Tibial artery (tissue), 4 donors: ENCODE measurements around the gene ITLN2.
"Not testable (repeated sequence)": the region's sequence is repeated elsewhere in the genome, so short reads cannot be mapped to it uniquely, and the experiment has no call there.

Source experiments
- DNase-seq, 2 donors: peaks; one replicate each; pipeline ENCODE4 v3.0.0-alpha.2; 2019
- H3K27ac ChIP-seq, 2 donors: fragments of 200-600 bp; sonication (generic) in 1 of 2; 1 replicate in 1 of 2; 2 replicates in 1 of 2; pipeline ENCODE4 v1.5.1; 2018 to 2019; ENCODE audit warnings: mild to moderate bottlenecking in 1 of 2
- H3K27me3 ChIP-seq, 2 donors: fragments of 200-600 bp; sonication (generic) in 1 of 2; one replicate each; pipeline versions ENCODE4 v1.5.1 to v1.6.0; 2016 to 2019
- H3K36me3 ChIP-seq, 3 donors: fragments of 200-600 bp; sonication (generic) in 2 of 3; one replicate each; pipeline ENCODE4 v1.5.1; 2016 to 2019; ENCODE audit warnings: mild to moderate bottlenecking in 2 of 3
- H3K4me1 ChIP-seq, 4 donors: fragments of 200-600 bp; sonication (generic) in 2 of 4; 1 replicate in 3 of 4; 2 replicates in 1 of 4; pipeline ENCODE4 v1.5.1; 2016 to 2019
- H3K4me3 ChIP-seq, 2 donors: fragments of 200-600 bp; sonication (generic) in 1 of 2; 1 replicate in 1 of 2; 2 replicates in 1 of 2; pipeline ENCODE4 v1.5.1; 2018 to 2019; ENCODE audit warnings: mild to moderate bottlenecking in 2 of 2
- H3K9me3 ChIP-seq, 3 donors: fragments of 200-600 bp; sonication (generic) in 1 of 3; one replicate each; pipeline ENCODE4 v1.5.1; 2016 to 2019
- intact Hi-C: fragments of 100-400 bp; cut with DNase I; formaldehyde crosslinking; loops from one replicate; pipeline ENCODE4 v1.15.0; 2023; ENCODE audit warnings: low total_unique reads
- TF ChIP-seq, protein P1 (sequence below), 2 experiments: fragments of 200-600 bp in 1 of 2; fragments of 450-650 bp in 1 of 2; IDR thresholded peaks; one replicate each; pipeline ENCODE4 v1.5.1; 2017 to 2019; ENCODE audit warnings: antibody characterized with exemption in 2 of 2, mild to moderate bottlenecking in 1 of 2, moderate library complexity in 1 of 2

ITLN2 gene

DNA sequence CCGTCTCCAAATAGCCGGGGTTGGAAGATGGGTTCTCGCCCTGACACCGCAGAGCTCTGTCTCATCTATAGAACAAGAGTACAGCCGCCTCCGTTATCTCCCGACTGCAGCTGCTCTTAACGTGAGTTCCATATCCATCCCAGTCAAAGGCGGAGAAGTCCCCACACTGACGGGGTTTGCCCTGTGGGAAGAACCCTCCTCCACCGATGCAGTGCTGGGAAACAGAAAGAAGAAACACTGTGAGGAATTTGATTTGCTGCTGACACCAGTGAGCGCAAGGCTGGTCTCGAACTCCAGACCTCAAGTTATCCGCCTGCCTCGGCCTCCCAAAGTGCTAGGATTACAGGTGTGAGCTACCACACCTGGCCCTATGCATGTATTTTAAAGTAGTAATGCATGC lies 9.5 kb downstream of the ITLN2 start:
- no peak for DNase-seq
- no peaks in the 10 kb centered on the region for H3K36me3 ChIP-seq
- no peak overlapping the region for H3K4me3 ChIP-seq
- TF ChIP-seq, protein P1, sequence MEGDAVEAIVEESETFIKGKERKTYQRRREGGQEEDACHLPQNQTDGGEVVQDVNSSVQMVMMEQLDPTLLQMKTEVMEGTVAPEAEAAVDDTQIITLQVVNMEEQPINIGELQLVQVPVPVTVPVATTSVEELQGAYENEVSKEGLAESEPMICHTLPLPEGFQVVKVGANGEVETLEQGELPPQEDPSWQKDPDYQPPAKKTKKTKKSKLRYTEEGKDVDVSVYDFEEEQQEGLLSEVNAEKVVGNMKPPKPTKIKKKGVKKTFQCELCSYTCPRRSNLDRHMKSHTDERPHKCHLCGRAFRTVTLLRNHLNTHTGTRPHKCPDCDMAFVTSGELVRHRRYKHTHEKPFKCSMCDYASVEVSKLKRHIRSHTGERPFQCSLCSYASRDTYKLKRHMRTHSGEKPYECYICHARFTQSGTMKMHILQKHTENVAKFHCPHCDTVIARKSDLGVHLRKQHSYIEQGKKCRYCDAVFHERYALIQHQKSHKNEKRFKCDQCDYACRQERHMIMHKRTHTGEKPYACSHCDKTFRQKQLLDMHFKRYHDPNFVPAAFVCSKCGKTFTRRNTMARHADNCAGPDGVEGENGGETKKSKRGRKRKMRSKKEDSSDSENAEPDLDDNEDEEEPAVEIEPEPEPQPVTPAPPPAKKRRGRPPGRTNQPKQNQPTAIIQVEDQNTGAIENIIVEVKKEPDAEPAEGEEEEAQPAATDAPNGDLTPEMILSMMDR (IDR thresholded peaks at IDR 0.05), result no peak
- no peak overlapping the region for H3K27ac ChIP-seq
- intact Hi-C loops, result no loop called here
- H3K4me1 ChIP-seq, result no peaks in the 10 kb centered on the region
- H3K27me3 ChIP-seq, result no peaks in the 10 kb centered on the region
- peaks cover 0 to 7% (median 5%) of the 10 kb centered on the region in 3 donors for H3K9me3 ChIP-seq

DNA sequence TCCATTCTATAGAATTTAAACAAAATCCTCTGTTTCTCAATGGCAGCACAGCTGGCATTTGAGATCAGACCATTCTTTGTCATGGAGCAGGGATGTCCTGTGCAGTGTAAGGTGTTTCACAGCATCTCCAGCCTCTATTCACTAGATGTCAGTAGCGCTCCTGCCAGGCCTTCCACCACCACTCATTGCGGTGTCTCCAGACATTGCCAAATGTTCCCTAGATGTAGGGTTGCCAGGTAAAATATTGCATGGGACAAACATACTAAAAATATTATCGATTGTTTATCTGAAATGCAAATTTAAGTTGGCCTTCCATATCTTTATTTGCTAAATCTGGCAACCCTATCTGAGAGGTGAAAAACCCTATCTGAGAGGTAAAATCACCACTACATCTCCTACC lies 11.7 kb downstream of the ITLN2 start:
- no peak for DNase-seq
- peaks cover 0 to 7% (median 5%) of the 10 kb centered on the region in 3 donors for H3K9me3 ChIP-seq
- no peaks in the 10 kb centered on the region for H3K36me3 ChIP-seq
- H3K27me3 ChIP-seq, result no peaks in the 10 kb centered on the region
- intact Hi-C loops, result no loop called here
- H3K4me3 ChIP-seq, result no peak overlapping the region
- no peak overlapping the region for H3K27ac ChIP-seq
- TF ChIP-seq, protein P1 (IDR thresholded peaks at IDR 0.05), result no peak
- no peaks in the 10 kb centered on the region for H3K4me1 ChIP-seq

DNA sequence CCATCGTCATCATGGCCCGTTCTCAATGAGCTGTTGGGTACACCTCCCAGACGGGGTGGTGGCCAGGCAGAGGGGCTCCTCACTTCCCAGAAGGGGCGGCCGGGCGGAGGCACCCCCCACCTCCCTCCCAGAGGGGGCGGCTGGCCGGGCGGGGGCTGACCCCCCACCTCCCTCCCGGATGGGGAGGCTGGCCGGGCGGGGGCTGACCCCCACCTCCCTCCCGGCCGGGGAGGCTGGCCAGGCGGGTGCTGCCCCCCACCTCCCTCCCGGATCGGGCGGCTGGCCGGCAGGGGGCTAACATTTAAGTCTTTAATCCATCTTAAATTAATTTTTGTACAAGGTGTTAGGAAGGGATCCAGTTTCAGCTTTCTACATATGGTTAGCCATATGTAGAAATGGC lies 17.9 kb downstream of the ITLN2 start:
- DNase-seq, H3K4me1 ChIP-seq, H3K36me3 ChIP-seq, intact Hi-C loops, H3K27me3 ChIP-seq, H3K27ac ChIP-seq, H3K9me3 ChIP-seq, H3K4me3 ChIP-seq: not testable (repeated sequence)

DNA sequence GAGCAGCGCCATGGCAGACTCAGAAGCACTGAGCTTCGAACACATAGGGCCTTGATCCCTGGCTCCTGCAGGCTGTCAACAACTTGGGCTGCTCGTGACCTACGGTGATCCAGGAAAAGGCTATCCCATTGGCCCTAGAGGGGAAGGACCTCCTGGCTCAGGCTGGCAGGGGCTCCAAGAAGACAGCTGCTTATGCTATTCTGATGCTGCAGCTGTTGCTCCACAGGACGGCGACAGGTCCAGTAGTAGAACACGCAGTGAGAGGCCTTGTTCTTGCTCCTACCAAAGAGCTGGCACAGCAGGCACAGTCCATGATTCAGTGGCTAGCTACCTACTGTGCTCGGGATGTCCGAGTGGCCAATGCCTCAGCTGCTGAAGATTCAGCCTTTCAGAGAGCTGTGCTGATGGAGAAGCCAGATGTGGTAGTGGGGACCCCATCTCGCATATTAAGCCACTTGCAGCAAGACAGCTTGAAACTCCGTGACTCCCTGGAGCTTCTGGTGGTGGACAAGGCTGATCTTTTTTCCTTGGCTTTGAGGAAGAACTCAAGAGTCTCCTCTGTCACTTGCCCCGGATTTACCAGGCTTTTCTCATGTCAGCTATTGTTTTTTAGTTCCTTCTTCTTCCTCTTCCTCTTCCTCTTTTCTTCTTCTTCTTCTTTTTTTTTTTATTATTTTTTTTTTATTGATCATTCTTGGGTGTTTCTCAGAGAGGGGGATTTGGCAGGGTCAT lies 18.9 kb downstream of the ITLN2 start:
- TF ChIP-seq, protein P1 (IDR thresholded peaks at IDR 0.05), result no peak

DNA sequence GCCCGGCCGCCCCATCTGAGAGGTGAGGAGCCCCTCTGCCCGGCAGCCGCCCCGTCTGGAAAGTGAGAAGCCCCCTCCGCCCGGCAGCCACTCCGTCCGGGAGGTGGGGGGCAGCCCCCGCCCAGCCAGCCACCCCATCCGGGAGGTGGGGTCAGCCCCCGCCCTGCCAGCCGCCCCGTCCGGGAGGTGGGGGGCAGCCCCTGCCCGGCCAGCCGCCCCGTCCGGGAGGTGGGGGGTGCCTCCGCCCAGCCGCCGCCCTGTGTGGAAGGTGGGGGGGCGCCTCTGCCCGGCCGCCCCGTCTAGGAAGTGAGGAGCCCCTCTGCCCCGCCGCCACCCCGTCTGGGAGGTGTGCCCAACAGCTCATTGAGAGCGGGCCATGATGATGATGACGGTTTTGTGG lies 21.3 kb downstream of the ITLN2 start:
- H3K27ac ChIP-seq, H3K4me3 ChIP-seq, intact Hi-C loops, H3K4me1 ChIP-seq, H3K36me3 ChIP-seq, H3K9me3 ChIP-seq, DNase-seq, H3K27me3 ChIP-seq: not testable (repeated sequence)

More for the DNA sequence above, 18.9 kb downstream of the ITLN2 start:
- Histone ChIP-seq H3K9me3 (no peaks in the 10 kb centered on the region), H3K27ac (no peak overlapping the region), H3K4me3 (no peak overlapping the region), H3K27me3 (no peaks in the 10 kb centered on the region), H3K4me1 (no peaks in the 10 kb centered on the region), H3K36me3 (no peaks in the 10 kb centered on the region)
- no peak for DNase-seq
- intact Hi-C loops, result no loop called here

DNA sequence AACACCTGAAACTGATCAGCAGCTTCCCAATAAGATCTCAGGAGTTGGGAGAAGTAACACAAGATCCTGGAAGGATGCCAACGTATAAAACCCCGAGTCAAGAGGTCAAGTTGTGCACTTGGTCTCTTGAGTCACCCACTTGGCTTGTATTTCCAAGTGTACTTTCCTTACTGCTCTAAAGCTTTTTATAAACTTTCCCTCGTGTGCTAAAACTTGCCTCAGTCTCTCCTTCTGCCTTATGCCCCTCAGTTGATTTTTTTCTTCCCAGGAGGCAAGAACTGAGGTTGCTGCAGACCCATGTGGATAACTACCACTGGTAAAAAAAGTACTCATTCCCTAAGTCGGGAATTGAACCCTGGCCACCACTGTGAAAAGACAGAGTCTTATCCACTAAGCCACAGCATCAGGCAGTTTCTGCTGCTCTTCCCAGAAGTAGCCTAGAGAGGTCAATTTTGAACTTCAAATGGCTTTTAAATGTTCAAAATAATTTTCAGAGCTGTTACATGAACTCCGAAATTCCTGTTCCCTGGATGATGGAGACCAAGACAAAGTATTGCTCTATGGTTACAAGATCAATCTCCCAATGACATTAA lies 28.9 kb downstream of the ITLN2 start:
- DNase-seq, result no peak
- H3K27ac ChIP-seq, result no peak overlapping the region
- TF ChIP-seq, protein P1 (IDR thresholded peaks at IDR 0.05), result no peak

More for the DNA sequence above, 28.9 kb downstream of the ITLN2 start:
- Histone ChIP-seq H3K4me3 (no peak overlapping the region), H3K9me3 (peaks cover 0 to 5% (median 0%) of the 10 kb centered on the region in 3 donors), H3K27me3 (no peaks in the 10 kb centered on the region), H3K36me3 (no peaks in the 10 kb centered on the region), H3K4me1 (no peaks in the 10 kb centered on the region)
- intact Hi-C loops, result no loop called here
